SIG-M5 (cell line): ENCODE measurements around the gene NPDC1.
"Not testable (repeated sequence)": the region's sequence is repeated elsewhere in the genome, so short reads cannot be mapped to it uniquely, and the experiment has no call there.

Experiments
- DNase-seq: peaks from one replicate; lab custom pipeline; 2025; lab: John Stamatoyannopoulos, UW

NPDC1 gene

GRCh38 chr9:137039611-137040366 is 6.2 kb downstream of the NPDC1 start:
- no peak for DNase-seq

GRCh38 chr9:137038916-137039315 is 7.1 kb downstream of the NPDC1 start:
- no peak for DNase-seq

GRCh38 chr9:137037483-137037882 is 8.5 kb downstream of the NPDC1 start:
- DNase-seq, result no peak

GRCh38 chr9:137037035-137037434 is 8.9 kb downstream of the NPDC1 start:
- no peak for DNase-seq

GRCh38 chr9:137035937-137036336 is 10.0 kb downstream of the NPDC1 start:
- no peak for DNase-seq

GRCh38 chr9:137035507-137035834 is 10.5 kb downstream of the NPDC1 start:
- no peak for DNase-seq

GRCh38 chr9:137034709-137035506 is 11.1 kb downstream of the NPDC1 start:
- DNase-seq, result peak; percentile 35

- DNase-seq, result no peak
Observed at GRCh38 chr9:137034039-137034708, 11.8 kb downstream of the NPDC1 start.

GRCh38 chr9:137033481-137033880 is 12.5 kb downstream of the NPDC1 start:
- not testable (repeated sequence) for DNase-seq

GRCh38 chr9:137032858-137033257 is 13.1 kb downstream of the NPDC1 start:
- DNase-seq, result no peak

- no peak for DNase-seq
Observed at GRCh38 chr9:137031904-137032640, 13.9 kb downstream of the NPDC1 start, which contains the start of gene FUT7. Gene FUT7, minus strand, starts transcription at chr9:137032088. Its CDS starts 97 bp downstream, at chr9:137031991.

GRCh38 chr9:137030538-137031527 is 15.1 kb downstream of the NPDC1 start:
- no peak for DNase-seq

GRCh38 chr9:137030006-137030405 is 16.0 kb downstream of the NPDC1 start:
- DNase-seq, result no peak

GRCh38 chr9:137029058-137029936 is 16.7 kb downstream of the NPDC1 start:
- DNase-seq, result no peak

- no peak for DNase-seq
Observed at GRCh38 chr9:137028263-137029057, 17.5 kb downstream of the NPDC1 start.

- no peak for DNase-seq
Observed at GRCh38 chr9:137027369-137028262, 18.4 kb downstream of the NPDC1 start, which contains the start of gene ABCA2. Gene ABCA2, minus strand, starts transcription at chr9:137028237. Its CDS starts 97 bp downstream, at chr9:137028140.

- DNase-seq, result no peak
Observed at GRCh38 chr9:137026828-137027227, 19.1 kb downstream of the NPDC1 start.

GRCh38 chr9:137026384-137026783 is 19.6 kb downstream of the NPDC1 start:
- no peak for DNase-seq
